Upper lobe of right lung (tissue), 1 donor: ENCODE measurements around the gene SHH. TPM values are rescaled to one million over a fixed set of nuclear protein-coding genes. Genes with fewer than 3 reads are reported as not detected.

Source experiments
- ATAC-seq: fragments of 200-7000 bp; cut with Tn5 transposase; one replicate; pipeline ENCODE4 v1.9.1; 2020; ENCODE audit warnings: mild to moderate bottlenecking, moderate library complexity
- DNase-seq: peaks from one replicate; pipeline ENCODE4 v3.0.0-alpha.2; 2020
- H3K27ac ChIP-seq: fragments of 200-600 bp; one replicate; pipeline ENCODE4 v1.8.0; 2022
- H3K27me3 ChIP-seq: fragments of 200-600 bp; one replicate; pipeline ENCODE4 v1.8.0; 2022; ENCODE audit warnings: mild to moderate bottlenecking
- H3K36me3 ChIP-seq: fragments of 200-600 bp; one replicate; pipeline ENCODE4 v1.8.0; 2022
- H3K4me1 ChIP-seq: fragments of 200-600 bp; one replicate; pipeline ENCODE4 v1.8.0; 2022
- H3K4me3 ChIP-seq: fragments of 200-600 bp; one replicate; pipeline ENCODE4 v1.8.0; 2022; ENCODE audit warnings: mild to moderate bottlenecking
- H3K9me3 ChIP-seq: fragments of 200-600 bp; one replicate; pipeline ENCODE4 v1.8.0; 2022
- intact Hi-C: fragments of 100-400 bp; cut with DNase I; formaldehyde crosslinking; loops from one replicate; pipeline ENCODE4 v1.11.0; 2022
- total RNA-seq: library from RNA; stranded (reverse); fragmentation: NEBNext Ultra II Directional; extraction: Animal tissue kit (Norgen Biotek cat#: 25700); gene quantifications from one replicate; pipeline ENCODE4 v1.2.1, GENCODE V29; 2021
- TF ChIP-seq, protein P1 (sequence below): fragments of 200-600 bp; IDR thresholded peaks from one replicate; pipeline ENCODE4 v1.8.0; 2022; ENCODE audit warnings: antibody characterized with exemption
- donor health status: DM: no; HTN: yes; CAD: no; lungs with severe emphysema.

The SHH gene
- total RNA-seq, 1 donor from 2014 or later: 10.1 TPM

GRCh38 chr7:155763122-155763521, 49.1 kb downstream of the SHH start:
- no peaks in the 10 kb centered on the region for H3K9me3 ChIP-seq
- peaks cover 52% of the 10 kb centered on the region for H3K36me3 ChIP-seq
- no peak for DNase-seq
- H3K4me1 ChIP-seq: peaks cover 24% of the 10 kb centered on the region
- H3K27me3 ChIP-seq: no peaks in the 10 kb centered on the region
- ATAC-seq: no peak
- intact Hi-C loops: no loop called here
- no peak overlapping the region for H3K27ac ChIP-seq
- TF ChIP-seq, protein P1, sequence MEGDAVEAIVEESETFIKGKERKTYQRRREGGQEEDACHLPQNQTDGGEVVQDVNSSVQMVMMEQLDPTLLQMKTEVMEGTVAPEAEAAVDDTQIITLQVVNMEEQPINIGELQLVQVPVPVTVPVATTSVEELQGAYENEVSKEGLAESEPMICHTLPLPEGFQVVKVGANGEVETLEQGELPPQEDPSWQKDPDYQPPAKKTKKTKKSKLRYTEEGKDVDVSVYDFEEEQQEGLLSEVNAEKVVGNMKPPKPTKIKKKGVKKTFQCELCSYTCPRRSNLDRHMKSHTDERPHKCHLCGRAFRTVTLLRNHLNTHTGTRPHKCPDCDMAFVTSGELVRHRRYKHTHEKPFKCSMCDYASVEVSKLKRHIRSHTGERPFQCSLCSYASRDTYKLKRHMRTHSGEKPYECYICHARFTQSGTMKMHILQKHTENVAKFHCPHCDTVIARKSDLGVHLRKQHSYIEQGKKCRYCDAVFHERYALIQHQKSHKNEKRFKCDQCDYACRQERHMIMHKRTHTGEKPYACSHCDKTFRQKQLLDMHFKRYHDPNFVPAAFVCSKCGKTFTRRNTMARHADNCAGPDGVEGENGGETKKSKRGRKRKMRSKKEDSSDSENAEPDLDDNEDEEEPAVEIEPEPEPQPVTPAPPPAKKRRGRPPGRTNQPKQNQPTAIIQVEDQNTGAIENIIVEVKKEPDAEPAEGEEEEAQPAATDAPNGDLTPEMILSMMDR: no peak
- no peak overlapping the region for H3K4me3 ChIP-seq

- peaks cover 22% of the 10 kb centered on the region for H3K4me1 ChIP-seq
- H3K27me3 ChIP-seq: no peaks in the 10 kb centered on the region
- DNase-seq (no peak), ATAC-seq (no peak)
- TF ChIP-seq, protein P1: no peak
- no peak overlapping the region for H3K27ac ChIP-seq
- H3K4me3 ChIP-seq: no peak overlapping the region
- H3K9me3 ChIP-seq: no peaks in the 10 kb centered on the region
- intact Hi-C loops: no loop called here
- H3K36me3 ChIP-seq: peaks cover 47% of the 10 kb centered on the region
Measured at GRCh38 chr7:155762655-155763054, 49.6 kb downstream of the SHH start.

DNA sequence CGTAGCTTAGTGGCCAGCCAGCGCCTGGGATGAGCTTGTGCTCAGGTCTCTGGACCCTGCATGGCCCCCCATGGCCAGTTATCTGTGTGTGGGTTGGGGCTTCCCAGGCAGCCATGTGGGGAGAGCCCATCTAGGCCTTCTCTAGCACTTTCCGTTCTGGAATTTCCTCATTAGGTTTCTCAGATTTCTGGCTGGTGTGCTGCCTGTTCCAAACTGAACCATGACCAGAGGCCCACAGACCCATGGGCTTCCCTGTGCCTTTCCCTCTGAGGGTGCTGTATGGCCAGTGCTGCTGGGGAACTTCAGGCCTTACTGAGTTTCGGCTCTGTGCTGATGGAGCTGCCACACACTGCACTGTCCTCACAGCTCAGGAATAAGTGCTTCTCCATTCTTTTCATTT, 50.2 kb downstream of the SHH start:
- Histone ChIP-seq H3K4me1 (peaks cover 22% of the 10 kb centered on the region), H3K36me3 (peaks cover 41% of the 10 kb centered on the region), H3K27me3 (no peaks in the 10 kb centered on the region), H3K4me3 (no peak overlapping the region), H3K9me3 (no peaks in the 10 kb centered on the region), H3K27ac (no peak overlapping the region)
- intact Hi-C loops: no loop called here
- ATAC-seq (no peak), DNase-seq (no peak)
- TF ChIP-seq, protein P1: no peak

DNA sequence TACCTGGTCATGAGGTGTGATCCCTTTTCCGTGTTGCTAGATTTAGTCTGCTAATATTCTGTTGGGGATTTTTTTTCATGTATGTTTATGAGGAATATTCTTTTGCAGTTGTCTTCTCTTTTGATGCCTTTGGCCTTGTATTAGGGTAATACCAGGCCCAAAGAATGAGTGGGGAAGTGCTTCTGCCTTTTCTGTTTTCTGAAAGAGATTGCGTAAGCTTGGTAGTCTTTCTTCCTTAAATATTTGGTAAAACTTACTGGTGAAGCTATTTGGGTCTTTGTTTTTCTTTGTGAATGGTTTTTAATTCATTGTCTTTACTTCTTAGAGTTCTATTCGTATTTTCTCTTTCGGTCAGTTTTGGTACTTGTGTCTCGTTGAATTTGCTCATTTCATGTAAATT, 51.1 kb downstream of the SHH start:
- Histone ChIP-seq H3K4me1 (peaks cover 22% of the 10 kb centered on the region), H3K36me3 (peaks cover 33% of the 10 kb centered on the region), H3K4me3 (no peak overlapping the region), H3K27ac (no peak overlapping the region), H3K9me3 (no peaks in the 10 kb centered on the region), H3K27me3 (no peaks in the 10 kb centered on the region)
- intact Hi-C loops: no loop called here
- ATAC-seq (peak; percentile 20), DNase-seq (no peak)
- TF ChIP-seq, protein P1: no peak

GRCh38 chr7:155759740-155760430, 52.4 kb downstream of the SHH start:
- Histone ChIP-seq H3K4me1 (peaks cover 29% of the 10 kb centered on the region), H3K36me3 (peaks cover 20% of the 10 kb centered on the region), H3K9me3 (no peaks in the 10 kb centered on the region), H3K27ac (no peak overlapping the region), H3K4me3 (no peak overlapping the region), H3K27me3 (no peaks in the 10 kb centered on the region)
- TF ChIP-seq, protein P1: no peak
- ATAC-seq (no peak), DNase-seq (no peak)
- intact Hi-C loops: no loop called here

DNA sequence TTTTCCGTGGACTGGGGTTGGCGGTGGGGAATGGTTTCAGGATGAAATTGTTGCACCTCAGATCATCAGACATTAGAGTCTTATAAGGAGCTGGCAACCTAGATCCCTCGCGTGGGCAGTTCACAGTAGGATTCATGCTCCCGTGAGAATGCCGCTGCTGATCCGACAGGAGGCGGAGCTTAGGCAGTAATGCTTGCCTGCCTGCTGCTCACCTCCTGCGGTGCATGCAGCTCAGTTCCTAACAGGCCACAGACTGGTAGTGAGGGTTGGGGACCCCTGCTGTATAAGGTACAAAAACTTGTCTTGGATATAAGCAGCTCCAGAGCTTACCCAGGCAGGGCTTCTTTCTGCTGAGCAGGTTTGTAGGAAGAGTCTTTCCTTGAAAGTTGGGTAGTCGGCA, 53.9 kb downstream of the SHH start:
- no peak overlapping the region for H3K4me3 ChIP-seq
- H3K27me3 ChIP-seq: no peaks in the 10 kb centered on the region
- TF ChIP-seq, protein P1: no peak
- no peaks in the 10 kb centered on the region for H3K9me3 ChIP-seq
- DNase-seq (no peak), ATAC-seq (no peak)
- intact Hi-C loops: no loop called here
- no peak overlapping the region for H3K27ac ChIP-seq
- H3K4me1 ChIP-seq: peaks cover 28% of the 10 kb centered on the region
- H3K36me3 ChIP-seq: peaks cover 10% of the 10 kb centered on the region
